SW480 (cell line): ENCODE measurements around the gene C1QTNF6.

Experiments used
- DNase-seq: peaks from one replicate; pipeline ENCODE4 v3.0.0-alpha.2; 2016; ENCODE audit warnings: low spot score

Gene C1QTNF6

GRCh38 chr22:37190262-37190780 is 2.3 kb upstream of the C1QTNF6 start:
- no peak for DNase-seq

- DNase-seq: no peak
Observed at GRCh38 chr22:37188901-37189466, 937 bp upstream of the C1QTNF6 start.

- no peak for DNase-seq
Observed at GRCh38 chr22:37187552-37187890, 526 bp downstream of the C1QTNF6 start.

GRCh38 chr22:37186997-37187522 is 987 bp downstream of the C1QTNF6 start:
- DNase-seq: no peak

- peak; percentile 54 for DNase-seq
Observed at GRCh38 chr22:37186228-37186996, 1.6 kb downstream of the C1QTNF6 start.

- DNase-seq: no peak
Observed at GRCh38 chr22:37185646-37186227, 2.3 kb downstream of the C1QTNF6 start.

GRCh38 chr22:37184816-37185541 is 3.1 kb downstream of the C1QTNF6 start:
- DNase-seq: no peak

GRCh38 chr22:37184380-37184755 is 3.7 kb downstream of the C1QTNF6 start:
- no peak for DNase-seq

- no peak for DNase-seq
Observed at GRCh38 chr22:37183432-37184379, 4.3 kb downstream of the C1QTNF6 start.

GRCh38 chr22:37182949-37183245 is 5.2 kb downstream of the C1QTNF6 start:
- DNase-seq: no peak

- DNase-seq: no peak
Observed at GRCh38 chr22:37182101-37182948, 5.7 kb downstream of the C1QTNF6 start.

GRCh38 chr22:37181681-37182080 is 6.4 kb downstream of the C1QTNF6 start:
- no peak for DNase-seq

GRCh38 chr22:37180531-37181231 is 7.4 kb downstream of the C1QTNF6 start:
- DNase-seq: no peak

- DNase-seq: no peak
Observed at GRCh38 chr22:37179622-37180420, 8.2 kb downstream of the C1QTNF6 start.

- no peak for DNase-seq
Observed at GRCh38 chr22:37179126-37179470, 8.9 kb downstream of the C1QTNF6 start.

GRCh38 chr22:37178350-37179125 is 9.5 kb downstream of the C1QTNF6 start:
- no peak for DNase-seq

GRCh38 chr22:37177755-37178154 is 10.3 kb downstream of the C1QTNF6 start:
- no peak for DNase-seq

GRCh38 chr22:37177221-37177620 is 10.8 kb downstream of the C1QTNF6 start:
- DNase-seq: no peak
